Measurements from ENCODE around the gene MEX3A. TPM values are rescaled to one million over a fixed set of nuclear protein-coding genes. Genes with fewer than 3 reads are reported as not detected.
A peak's percentile ranks its signal among the peaks of the same experiment; 100 is the strongest.

The MEX3A gene
- total RNA-seq, 1 experiment from 2014 or later = 90.0 TPM

DNA sequence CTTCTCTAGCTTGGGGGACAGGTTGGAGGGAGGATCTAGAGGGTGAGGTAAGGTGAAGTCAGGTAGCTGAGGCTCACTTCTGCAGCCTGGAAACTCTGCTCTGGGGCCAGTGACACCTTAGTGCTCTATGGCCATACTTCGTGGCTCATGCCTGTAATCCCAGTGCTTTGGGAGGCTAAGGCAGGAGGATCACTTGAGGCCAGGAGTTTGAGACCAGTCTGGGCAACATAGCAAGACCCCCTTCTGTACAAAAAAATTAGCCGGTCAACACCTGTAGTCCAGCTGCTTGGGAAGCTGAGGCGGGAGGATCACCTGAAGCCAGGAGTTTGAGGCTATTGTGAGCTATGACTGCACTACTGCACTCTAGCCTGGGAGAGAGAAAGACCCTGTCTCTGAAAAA lies 38.1 kb upstream of the MEX3A start:
- no peaks in the 10 kb centered on the region for H3K9me3 ChIP-seq (ENCODE audit: low read depth, low read length, poor library complexity, severe bottlenecking)
- ChIA-PET CTCF (interaction anchor here (1.0 kb wide), 1 partner anchor 23 kb away, joined by 3 read pairs; no protein-coding TSS in a partner anchor), POLR2A (ENCODE audit: low non-redundant PET) (no interaction called here)
- H3K4me1 ChIP-seq (ENCODE audit: insufficient read depth, low read length, poor library complexity, severe bottlenecking) = peaks cover 65% of the 10 kb centered on the region
- intact Hi-C loops (cut with micrococcal nuclease; ENCODE audit: unreplicated experiment) = no loop called here
- TF ChIP-seq EZH2 (IDR thresholded peaks at IDR 0.05; ENCODE audit: borderline replicate concordance, low read depth, low read length, poor library complexity, severe bottlenecking) = no peak
- TF ChIP-seq, protein P1, sequence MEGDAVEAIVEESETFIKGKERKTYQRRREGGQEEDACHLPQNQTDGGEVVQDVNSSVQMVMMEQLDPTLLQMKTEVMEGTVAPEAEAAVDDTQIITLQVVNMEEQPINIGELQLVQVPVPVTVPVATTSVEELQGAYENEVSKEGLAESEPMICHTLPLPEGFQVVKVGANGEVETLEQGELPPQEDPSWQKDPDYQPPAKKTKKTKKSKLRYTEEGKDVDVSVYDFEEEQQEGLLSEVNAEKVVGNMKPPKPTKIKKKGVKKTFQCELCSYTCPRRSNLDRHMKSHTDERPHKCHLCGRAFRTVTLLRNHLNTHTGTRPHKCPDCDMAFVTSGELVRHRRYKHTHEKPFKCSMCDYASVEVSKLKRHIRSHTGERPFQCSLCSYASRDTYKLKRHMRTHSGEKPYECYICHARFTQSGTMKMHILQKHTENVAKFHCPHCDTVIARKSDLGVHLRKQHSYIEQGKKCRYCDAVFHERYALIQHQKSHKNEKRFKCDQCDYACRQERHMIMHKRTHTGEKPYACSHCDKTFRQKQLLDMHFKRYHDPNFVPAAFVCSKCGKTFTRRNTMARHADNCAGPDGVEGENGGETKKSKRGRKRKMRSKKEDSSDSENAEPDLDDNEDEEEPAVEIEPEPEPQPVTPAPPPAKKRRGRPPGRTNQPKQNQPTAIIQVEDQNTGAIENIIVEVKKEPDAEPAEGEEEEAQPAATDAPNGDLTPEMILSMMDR (conservative IDR thresholded peaks at IDR 0.05; ENCODE audit: low read depth, low read length) = no peak
- peak overlapping the region; percentile 22 for H3K27ac ChIP-seq (ENCODE audit: low read depth, low read length, poor library complexity, severe bottlenecking)
- no peak overlapping the region for H3K4me3 ChIP-seq (ENCODE audit: low read depth, low read length, poor library complexity, severe bottlenecking)
- no TSS peak for BruUV-seq (replicated peaks)
- H3K36me3 ChIP-seq (ENCODE audit: insufficient read depth, low read length, poor library complexity, severe bottlenecking) = no peaks in the 10 kb centered on the region
- no peak for DNase-seq (ENCODE audit: low spot score)
- no peaks in the 10 kb centered on the region for H3K27me3 ChIP-seq (replicated peaks; ENCODE audit: insufficient read depth, low read depth, low read length, poor library complexity)

DNA sequence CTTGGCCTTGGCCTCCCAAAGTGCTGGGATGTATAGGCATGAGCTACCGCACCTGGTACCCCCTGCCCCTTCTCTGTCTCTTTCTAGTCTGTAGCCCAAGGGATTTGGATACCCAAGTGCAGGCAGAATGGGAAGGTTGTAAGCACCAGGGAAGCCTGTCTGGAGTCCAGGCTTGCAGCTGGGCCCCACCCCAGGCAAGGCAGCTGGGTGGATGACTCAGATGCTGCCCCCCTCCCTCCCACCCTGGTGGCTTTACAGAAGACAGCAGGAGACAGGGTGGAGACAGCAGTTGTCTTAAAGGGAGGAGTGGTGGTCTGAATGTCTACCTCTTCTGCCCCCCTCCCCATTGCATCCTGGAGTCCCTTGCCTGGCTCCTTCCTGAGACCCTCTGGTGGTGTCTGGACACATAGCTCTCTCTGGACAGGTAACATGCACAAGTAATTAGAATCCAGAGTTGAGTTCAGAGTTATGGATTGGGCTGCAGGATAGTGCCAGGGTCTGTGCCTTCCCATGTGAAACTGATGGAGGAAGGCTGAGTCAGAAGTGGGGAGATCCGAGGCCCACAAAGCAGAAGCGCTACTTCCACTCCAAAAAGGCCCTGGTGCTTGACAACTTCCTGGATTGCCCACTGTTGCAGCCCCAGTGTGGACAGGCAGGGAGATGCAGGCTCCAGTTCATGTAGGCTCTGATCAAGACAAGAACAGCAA lies 37.4 kb upstream of the MEX3A start:
- Histone ChIP-seq H3K4me3 (ENCODE audit: low read depth, low read length, poor library complexity, severe bottlenecking) (no peak overlapping the region), H3K36me3 (ENCODE audit: insufficient read depth, low read length, poor library complexity, severe bottlenecking) (no peaks in the 10 kb centered on the region), H3K27ac (ENCODE audit: low read depth, low read length, poor library complexity, severe bottlenecking) (peak overlapping the region; percentile 9), H3K27me3 (replicated peaks; ENCODE audit: insufficient read depth, low read depth, low read length, poor library complexity) (no peaks in the 10 kb centered on the region), H3K4me1 (ENCODE audit: insufficient read depth, low read length, poor library complexity, severe bottlenecking) (peaks cover 59% of the 10 kb centered on the region), H3K9me3 (ENCODE audit: low read depth, low read length, poor library complexity, severe bottlenecking) (no peaks in the 10 kb centered on the region)
- TF ChIP-seq EZH2 (IDR thresholded peaks at IDR 0.05; ENCODE audit: borderline replicate concordance, low read depth, low read length, poor library complexity, severe bottlenecking) = no peak
- TF ChIP-seq, protein P1 (conservative IDR thresholded peaks at IDR 0.05; ENCODE audit: low read depth, low read length) = no peak
- intact Hi-C loops (cut with micrococcal nuclease; ENCODE audit: unreplicated experiment) = no loop called here
- peak; percentile 64 for DNase-seq (ENCODE audit: low spot score)
- BruUV-seq (replicated peaks) = no TSS peak
- CTCF ChIA-PET = interaction anchor here (1.0 to 1.2 kb wide), 2 partner anchors 10 to 23 kb away, joined by 3 read pairs; no protein-coding TSS in a partner anchor
- POLR2A ChIA-PET (ENCODE audit: low non-redundant PET) = no interaction called here

DNA sequence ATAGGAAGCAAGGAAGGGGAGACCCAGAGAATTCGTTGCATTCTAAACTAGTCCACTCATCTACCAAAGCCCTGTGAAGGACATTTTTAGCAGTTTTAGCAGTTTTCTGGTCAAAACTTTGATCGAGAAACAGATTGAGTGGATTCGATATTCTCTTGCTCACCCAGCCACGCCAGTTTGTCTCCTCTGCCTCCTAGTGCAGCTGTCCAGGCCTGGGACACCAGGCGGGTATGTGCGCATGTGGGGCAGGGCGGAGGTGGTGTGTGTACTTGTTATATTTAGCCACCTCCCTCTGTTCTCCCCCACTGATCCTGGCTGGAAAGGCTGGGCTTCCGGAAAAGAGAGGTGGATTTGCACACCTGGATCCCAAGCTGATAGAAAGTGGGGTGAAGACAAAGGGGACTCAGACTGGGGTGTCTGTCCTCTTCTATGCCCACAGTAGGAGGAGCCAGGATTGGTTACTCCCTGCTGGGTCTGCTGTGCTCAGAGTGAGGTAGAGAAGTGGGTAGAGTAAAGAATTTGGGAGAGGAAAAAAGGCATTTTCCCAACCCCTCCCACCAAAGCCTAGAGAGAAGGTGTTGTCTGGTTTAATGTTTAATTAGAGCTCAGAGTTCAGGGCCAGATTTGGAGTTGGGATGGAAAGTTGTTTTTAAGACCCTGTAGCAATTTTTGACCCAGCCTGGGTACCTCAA lies 36.1 kb upstream of the MEX3A start:
- ChIA-PET POLR2A (ENCODE audit: low non-redundant PET) (no interaction called here), CTCF (interaction anchor here (1.2 to 1.5 kb wide), 2 partner anchors 12 to 22 kb away, joined by 3 to 5 read pairs; no protein-coding TSS in a partner anchor)
- H3K4me3 ChIP-seq (ENCODE audit: low read depth, low read length, poor library complexity, severe bottlenecking) = no peak overlapping the region
- no peaks in the 10 kb centered on the region for H3K36me3 ChIP-seq (ENCODE audit: insufficient read depth, low read length, poor library complexity, severe bottlenecking)
- no peak for DNase-seq (ENCODE audit: low spot score)
- H3K4me1 ChIP-seq (ENCODE audit: insufficient read depth, low read length, poor library complexity, severe bottlenecking) = peaks cover 58% of the 10 kb centered on the region
- no peaks in the 10 kb centered on the region for H3K27me3 ChIP-seq (replicated peaks; ENCODE audit: insufficient read depth, low read depth, low read length, poor library complexity)
- intact Hi-C loops (cut with micrococcal nuclease; ENCODE audit: unreplicated experiment) = no loop called here
- no peaks in the 10 kb centered on the region for H3K9me3 ChIP-seq (ENCODE audit: low read depth, low read length, poor library complexity, severe bottlenecking)
- H3K27ac ChIP-seq (ENCODE audit: low read depth, low read length, poor library complexity, severe bottlenecking) = peak overlapping the region; percentile 66
- no peak for TF ChIP-seq EZH2 (IDR thresholded peaks at IDR 0.05; ENCODE audit: borderline replicate concordance, low read depth, low read length, poor library complexity, severe bottlenecking)
- TF ChIP-seq, protein P1 (conservative IDR thresholded peaks at IDR 0.05; ENCODE audit: low read depth, low read length) = no peak
- BruUV-seq (replicated peaks) = TSS peak; percentile 15
